ENCODE measurements around the gene SLC22A31.

DNA sequence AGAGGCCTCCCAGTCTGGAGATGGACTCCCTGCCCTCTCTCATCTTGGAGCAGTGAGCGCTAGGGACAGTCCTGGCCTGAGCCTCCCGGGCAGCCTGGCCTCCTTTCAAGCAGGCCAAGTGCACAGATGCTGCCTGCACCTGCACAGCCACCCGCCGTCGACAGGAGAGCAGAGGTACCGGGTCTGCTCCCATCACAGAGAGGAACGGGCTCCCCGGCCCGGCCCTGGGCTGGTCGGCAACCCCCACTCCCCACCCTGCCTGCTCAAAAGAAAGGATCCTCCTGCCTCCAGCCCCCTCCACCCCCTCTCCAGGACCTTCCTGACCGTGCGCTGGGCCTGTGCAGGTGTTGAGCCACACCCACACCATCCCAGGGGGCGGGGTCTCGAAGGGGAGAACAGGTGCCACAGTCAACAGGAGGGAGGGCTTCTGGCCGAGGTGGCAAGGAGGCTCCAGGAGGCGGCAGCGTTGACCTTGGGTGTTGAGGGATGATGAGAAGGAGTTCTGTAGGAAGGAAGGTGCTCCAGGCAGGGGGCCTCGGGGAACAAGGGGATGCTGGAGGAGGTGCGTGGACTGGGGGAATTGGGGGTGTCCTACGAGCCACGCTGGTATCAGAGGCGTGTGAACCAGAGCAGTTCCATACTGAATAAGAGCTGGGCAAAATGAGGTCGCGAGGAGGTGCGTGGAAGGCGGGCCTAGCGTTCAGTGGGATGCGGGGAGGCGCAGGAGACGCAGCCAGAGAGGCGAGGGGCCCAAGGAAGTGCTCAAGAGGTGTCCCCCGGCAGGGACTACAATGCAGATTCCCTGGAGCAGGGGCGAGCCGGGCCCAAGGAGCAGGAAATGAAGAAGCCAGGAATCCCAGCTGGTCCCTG, 29.8 kb downstream of the SLC22A31 start:
- TF ChIP-seq, protein P1, sequence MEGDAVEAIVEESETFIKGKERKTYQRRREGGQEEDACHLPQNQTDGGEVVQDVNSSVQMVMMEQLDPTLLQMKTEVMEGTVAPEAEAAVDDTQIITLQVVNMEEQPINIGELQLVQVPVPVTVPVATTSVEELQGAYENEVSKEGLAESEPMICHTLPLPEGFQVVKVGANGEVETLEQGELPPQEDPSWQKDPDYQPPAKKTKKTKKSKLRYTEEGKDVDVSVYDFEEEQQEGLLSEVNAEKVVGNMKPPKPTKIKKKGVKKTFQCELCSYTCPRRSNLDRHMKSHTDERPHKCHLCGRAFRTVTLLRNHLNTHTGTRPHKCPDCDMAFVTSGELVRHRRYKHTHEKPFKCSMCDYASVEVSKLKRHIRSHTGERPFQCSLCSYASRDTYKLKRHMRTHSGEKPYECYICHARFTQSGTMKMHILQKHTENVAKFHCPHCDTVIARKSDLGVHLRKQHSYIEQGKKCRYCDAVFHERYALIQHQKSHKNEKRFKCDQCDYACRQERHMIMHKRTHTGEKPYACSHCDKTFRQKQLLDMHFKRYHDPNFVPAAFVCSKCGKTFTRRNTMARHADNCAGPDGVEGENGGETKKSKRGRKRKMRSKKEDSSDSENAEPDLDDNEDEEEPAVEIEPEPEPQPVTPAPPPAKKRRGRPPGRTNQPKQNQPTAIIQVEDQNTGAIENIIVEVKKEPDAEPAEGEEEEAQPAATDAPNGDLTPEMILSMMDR (conservative IDR thresholded peaks at IDR 0.05; ENCODE audit: low read depth, low read length): no peak
- TF ChIP-seq EZH2 (IDR thresholded peaks at IDR 0.05; ENCODE audit: borderline replicate concordance, low read depth, low read length, poor library complexity, severe bottlenecking): no peak

Measured in A673 (cell line).